Natural killer cell treated with Interleukin-12 subunit alpha and Interleukin-12 subunit beta and Interleukin-15 and Interleukin-18, amount 100 ng/mL, for 72 hours (primary cell): ENCODE results near the gene NFU1. TPM values are rescaled to one million over a fixed set of nuclear protein-coding genes. Genes with fewer than 3 reads are reported as not detected.
A peak's percentile ranks its signal among the peaks of the same experiment; 100 is the strongest.

Source experiments
- ATAC-seq, 2 donors: fragments of 150-1000 bp; cut with Tn5 transposase in 1 of 2; sonication (Bioruptor Pico), chemical (Tn5 transposase) in 1 of 2; 2 replicates each; pipeline ENCODE4 v1.10.0; 2021
- DNase-seq: peaks from one replicate; pipeline ENCODE4 v3.0.0; 2022; ENCODE audit warnings: low spot score
- H3K27ac Mint-ChIP-seq, 2 donors: 1 replicate in 1 of 2; 2 replicates in 1 of 2; pipeline ENCODE4 v1.8.0; 2022; ENCODE audit warnings: mixed read lengths in 2 of 2, mild to moderate bottlenecking in 1 of 2, moderate library complexity in 1 of 2
- H3K27me3 Mint-ChIP-seq, 2 donors: 1 replicate in 1 of 2; 2 replicates in 1 of 2; pipeline ENCODE4 v1.8.0; 2022; ENCODE audit warnings: mixed read lengths in 2 of 2
- H3K36me3 Mint-ChIP-seq: one replicate; pipeline ENCODE4 v1.8.0; 2022; ENCODE audit warnings: mixed read lengths
- H3K4me1 Mint-ChIP-seq, 2 donors: 1 replicate in 1 of 2; 2 replicates in 1 of 2; pipeline ENCODE4 v1.8.0; 2022; ENCODE audit warnings: low read depth in 2 of 2, mixed read lengths in 2 of 2, mild to moderate bottlenecking in 1 of 2
- H3K4me3 Mint-ChIP-seq: one replicate; pipeline ENCODE4 v1.8.0; 2022; ENCODE audit warnings: mixed read lengths
- H3K9me3 Mint-ChIP-seq: 2 replicates; pipeline ENCODE4 v1.8.0; 2022; ENCODE audit warnings: mixed read lengths
- total RNA-seq, 2 donors: library from RNA; stranded (reverse); gene quantifications; one replicate each; pipeline ENCODE4 v1.2.3, GENCODE V29; 2022

Gene NFU1
- total RNA-seq: 10 to 100 TPM; 25.3 to 34.6 TPM

DNA sequence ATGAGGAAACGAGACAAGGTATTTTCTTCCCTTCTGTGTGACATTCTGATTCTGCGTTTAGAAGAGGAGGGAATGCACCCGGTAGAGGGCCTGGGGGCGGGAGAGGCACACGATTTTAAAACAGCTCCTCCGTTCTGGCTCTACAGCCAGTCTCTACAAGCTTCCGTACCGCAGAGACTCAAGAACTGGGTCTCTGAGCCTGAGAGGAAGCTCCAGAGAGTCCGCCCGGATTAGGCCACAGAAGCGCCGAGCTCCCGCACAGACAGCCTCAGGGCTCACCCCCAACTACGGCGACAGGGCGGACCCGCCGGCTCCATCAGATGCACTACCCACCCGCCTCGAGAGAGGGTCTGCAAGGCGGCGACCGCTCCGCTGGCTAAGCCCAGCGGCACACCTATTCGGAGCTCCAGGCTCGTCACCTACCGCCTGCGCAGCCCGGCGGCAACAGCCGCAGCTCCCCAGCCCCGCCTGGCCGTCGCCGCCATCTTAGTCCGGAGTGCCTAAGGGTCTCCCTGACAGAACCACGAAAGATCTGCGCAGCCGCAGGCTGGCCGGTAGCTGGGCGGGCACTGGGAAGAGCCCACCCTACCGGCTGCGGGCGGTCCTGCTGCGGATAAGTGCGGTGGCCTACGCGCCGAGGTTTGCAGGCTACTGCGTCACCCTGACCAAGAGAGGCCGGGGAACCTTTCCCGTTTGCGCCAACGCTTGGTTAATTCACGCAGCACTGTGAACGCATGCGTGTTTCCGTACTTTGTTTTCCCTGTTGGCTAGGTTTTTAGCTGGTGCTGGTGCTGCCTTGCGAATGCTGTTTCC is at the start of gene NFU1:
TSS of gene NFU1 (minus strand) at position 498 of the 813 bp plus-strand sequence. CDS start at position 485, 13 bp downstream.
- Mint-ChIP-seq H3K27me3 (no peaks in the 10 kb centered on the region), H3K4me3 (peak within 1 kb of the TSS; percentile 93), H3K36me3 (no peaks in the 10 kb centered on the region), H3K4me1 (peaks cover 22 to 27% of the 10 kb centered on the region in 2 donors), H3K27ac (peak within 1 kb of the TSS; percentile 92 to 96), H3K9me3 (peaks cover 5% of the 10 kb centered on the region)
- peak; percentile 98 to 99 for ATAC-seq
- DNase-seq: peak; percentile 95

- no peak overlapping the region for H3K4me3 Mint-ChIP-seq
- H3K9me3 Mint-ChIP-seq: no peaks in the 10 kb centered on the region
- peaks cover 16% of the 10 kb centered on the region for H3K36me3 Mint-ChIP-seq
These were observed 46.5 kb upstream of the NFU1 start for GRCh38 chr2:69483696-69484095.

DNA sequence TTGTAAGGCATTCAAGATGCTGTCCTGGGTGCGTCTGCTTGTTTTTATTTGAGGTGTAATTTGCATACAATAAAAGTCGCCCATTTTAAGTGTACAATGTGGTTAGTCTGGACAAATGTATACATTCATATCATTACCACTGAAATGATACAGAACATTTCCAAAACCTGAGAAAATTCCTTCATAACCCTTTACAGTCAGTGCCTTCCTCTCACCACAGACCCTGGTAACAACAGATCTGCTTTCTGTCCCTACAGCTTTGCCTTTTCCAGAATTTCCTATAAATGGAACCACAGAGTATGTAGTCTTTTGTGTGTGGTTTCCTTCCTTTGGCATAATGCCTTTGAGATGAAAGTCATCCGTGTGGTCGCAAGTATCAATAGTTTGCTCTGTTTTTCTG is 45.8 kb upstream of the NFU1 start:
- Mint-ChIP-seq H3K27me3 (no peaks in the 10 kb centered on the region), H3K27ac (no peak overlapping the region), H3K36me3 (peaks cover 17% of the 10 kb centered on the region), H3K9me3 (no peaks in the 10 kb centered on the region), H3K4me1 (peaks cover 9 to 13% of the 10 kb centered on the region in 2 donors), H3K4me3 (no peak overlapping the region)
- DNase-seq (no peak), ATAC-seq (no peak)

More at GRCh38 chr2:69483696-69484095, 46.5 kb upstream of the NFU1 start:
- ATAC-seq: no peak
- peaks cover 9 to 13% of the 10 kb centered on the region in 2 donors for H3K4me1 Mint-ChIP-seq
- no peaks in the 10 kb centered on the region for H3K27me3 Mint-ChIP-seq
- DNase-seq: no peak
- H3K27ac Mint-ChIP-seq: peak overlapping the region in 1 of 2 donors; percentile 12

- DNase-seq: no peak
- Mint-ChIP-seq H3K4me1 (peaks cover 13 to 18% of the 10 kb centered on the region in 2 donors), H3K4me3 (no peak overlapping the region), H3K27me3 (no peaks in the 10 kb centered on the region), H3K9me3 (no peaks in the 10 kb centered on the region), H3K27ac (peak overlapping the region in 1 of 2 donors; percentile 60), H3K36me3 (peaks cover 17% of the 10 kb centered on the region)
- no peak for ATAC-seq
These were observed 45.2 kb upstream of the NFU1 start for GRCh38 chr2:69482471-69482870.

DNA sequence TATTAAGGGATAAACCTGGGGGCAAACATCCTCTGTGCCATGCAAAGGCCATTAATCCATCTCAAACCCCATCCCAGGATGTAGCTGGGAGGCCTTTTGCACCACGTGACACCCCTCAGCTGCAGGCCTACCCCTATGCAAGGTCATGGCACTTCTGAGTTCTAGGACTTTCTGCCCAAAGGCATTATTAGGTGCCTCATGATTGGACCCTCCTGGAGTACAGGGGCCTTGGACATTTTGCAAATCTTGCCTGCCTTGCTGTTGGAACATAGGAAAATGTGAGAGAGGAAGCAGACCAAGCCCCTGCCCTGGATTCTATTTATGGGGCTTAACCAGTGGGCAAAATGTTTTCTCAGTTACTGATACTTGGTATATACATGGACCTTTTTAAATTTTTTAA is 44.2 kb upstream of the NFU1 start:
- no peaks in the 10 kb centered on the region for H3K9me3 Mint-ChIP-seq
- no peak overlapping the region for H3K27ac Mint-ChIP-seq
- H3K4me3 Mint-ChIP-seq: no peak overlapping the region
- peaks cover 10% of the 10 kb centered on the region for H3K36me3 Mint-ChIP-seq
- ATAC-seq: no peak
- H3K4me1 Mint-ChIP-seq: peaks cover 19 to 23% of the 10 kb centered on the region in 2 donors
- no peaks in the 10 kb centered on the region for H3K27me3 Mint-ChIP-seq
- DNase-seq: no peak

GRCh38 chr2:69477627-69478026 is 40.4 kb upstream of the NFU1 start:
- ATAC-seq: no peak

GRCh38 chr2:69474688-69475087 is 37.5 kb upstream of the NFU1 start:
- H3K27ac Mint-ChIP-seq: no peak overlapping the region
- no peak overlapping the region for H3K4me3 Mint-ChIP-seq
- ATAC-seq (no peak), DNase-seq (no peak)
- H3K9me3 Mint-ChIP-seq: no peaks in the 10 kb centered on the region
- peaks cover 27 to 28% of the 10 kb centered on the region in 2 donors for H3K4me1 Mint-ChIP-seq
- H3K27me3 Mint-ChIP-seq: no peaks in the 10 kb centered on the region
- peaks cover 16% of the 10 kb centered on the region for H3K36me3 Mint-ChIP-seq

More at GRCh38 chr2:69477627-69478026, 40.4 kb upstream of the NFU1 start:
- no peak overlapping the region for H3K27ac Mint-ChIP-seq
- no peaks in the 10 kb centered on the region for H3K9me3 Mint-ChIP-seq
- no peak overlapping the region for H3K4me3 Mint-ChIP-seq
- no peaks in the 10 kb centered on the region for H3K27me3 Mint-ChIP-seq
- peaks cover 27 to 29% of the 10 kb centered on the region in 2 donors for H3K4me1 Mint-ChIP-seq
- no peak for DNase-seq
- peaks cover 22% of the 10 kb centered on the region for H3K36me3 Mint-ChIP-seq

DNA sequence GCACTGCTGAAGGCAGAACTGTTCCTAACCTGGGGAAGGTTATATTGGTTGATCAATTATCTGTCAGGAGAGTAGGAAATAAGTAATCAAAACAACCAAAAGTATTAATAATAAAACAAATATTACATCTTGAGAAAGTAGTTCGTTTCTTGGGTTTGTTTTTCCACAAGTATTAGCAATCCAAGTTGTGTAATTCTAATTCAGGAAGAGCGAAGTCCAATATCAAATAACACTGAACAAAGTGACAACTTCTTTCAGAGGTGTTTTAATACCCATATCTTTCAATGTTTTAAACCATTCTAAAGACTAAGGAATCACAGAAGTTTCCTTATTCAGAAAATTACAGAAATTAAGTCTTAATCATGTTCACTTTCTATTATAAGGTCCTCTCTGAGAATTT is 34.6 kb upstream of the NFU1 start:
- H3K9me3 Mint-ChIP-seq: no peaks in the 10 kb centered on the region
- no peak overlapping the region for H3K4me3 Mint-ChIP-seq
- H3K36me3 Mint-ChIP-seq: peaks cover 11% of the 10 kb centered on the region
- DNase-seq (no peak), ATAC-seq (no peak)
- H3K4me1 Mint-ChIP-seq: peaks cover 26 to 31% of the 10 kb centered on the region in 2 donors
- no peak overlapping the region for H3K27ac Mint-ChIP-seq
- no peaks in the 10 kb centered on the region for H3K27me3 Mint-ChIP-seq

DNA sequence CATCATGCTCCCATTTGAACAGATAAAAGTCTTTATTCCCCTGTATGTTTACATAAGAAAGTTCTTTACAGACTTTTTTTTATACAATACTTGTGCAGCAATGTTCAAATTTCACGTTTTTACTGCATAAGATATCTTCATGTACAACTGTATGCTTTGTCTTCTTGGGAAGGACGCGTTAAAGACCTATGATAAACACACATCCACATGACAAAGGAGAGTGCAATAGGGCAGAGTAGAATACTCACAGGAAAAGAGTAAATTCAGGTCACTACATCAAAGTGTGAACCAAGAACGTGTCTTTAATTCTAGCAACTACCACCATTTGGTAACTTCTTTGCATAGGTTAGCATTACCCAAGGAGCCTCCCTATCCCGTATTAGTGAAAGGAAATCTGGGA is 33.7 kb upstream of the NFU1 start:
- Mint-ChIP-seq H3K27me3 (no peaks in the 10 kb centered on the region), H3K9me3 (no peaks in the 10 kb centered on the region), H3K36me3 (peaks cover 10% of the 10 kb centered on the region), H3K4me3 (no peak overlapping the region), H3K4me1 (peaks cover 22 to 27% of the 10 kb centered on the region in 2 donors), H3K27ac (no peak overlapping the region)
- DNase-seq (no peak), ATAC-seq (no peak)

- Mint-ChIP-seq H3K27me3 (no peaks in the 10 kb centered on the region), H3K27ac (peak overlapping the region in 1 of 2 donors; percentile 34), H3K9me3 (no peaks in the 10 kb centered on the region), H3K4me3 (no peak overlapping the region), H3K36me3 (peaks cover 6% of the 10 kb centered on the region), H3K4me1 (peaks cover 12 to 17% of the 10 kb centered on the region in 2 donors)
- ATAC-seq (no peak), DNase-seq (no peak)
These were observed 32.5 kb upstream of the NFU1 start for GRCh38 chr2:69469784-69470183.

GRCh38 chr2:69469375-69469774 is 32.1 kb upstream of the NFU1 start:
- Mint-ChIP-seq H3K27ac (peak overlapping the region in 1 of 2 donors; percentile 34), H3K4me3 (no peak overlapping the region), H3K27me3 (no peaks in the 10 kb centered on the region), H3K36me3 (peaks cover 6% of the 10 kb centered on the region), H3K4me1 (peaks cover 12 to 17% of the 10 kb centered on the region in 2 donors), H3K9me3 (no peaks in the 10 kb centered on the region)
- DNase-seq (no peak), ATAC-seq (no peak)

GRCh38 chr2:69466728-69467127 is 29.5 kb upstream of the NFU1 start:
- H3K36me3 Mint-ChIP-seq: peaks cover 6% of the 10 kb centered on the region

GRCh38 chr2:69465513-69466456 is 28.6 kb upstream of the NFU1 start:
- Mint-ChIP-seq H3K36me3 (peaks cover 6% of the 10 kb centered on the region), H3K4me1 (peaks cover 12 to 17% of the 10 kb centered on the region in 2 donors), H3K27ac (no peak overlapping the region), H3K4me3 (no peak overlapping the region), H3K9me3 (no peaks in the 10 kb centered on the region), H3K27me3 (no peaks in the 10 kb centered on the region)
- no peak for ATAC-seq
- no peak for DNase-seq

More at GRCh38 chr2:69466728-69467127, 29.5 kb upstream of the NFU1 start:
- DNase-seq (no peak), ATAC-seq (peak; percentile 40 to 80)
- no peaks in the 10 kb centered on the region for H3K9me3 Mint-ChIP-seq
- no peaks in the 10 kb centered on the region for H3K27me3 Mint-ChIP-seq
- no peak overlapping the region for H3K4me3 Mint-ChIP-seq
- no peak overlapping the region for H3K27ac Mint-ChIP-seq
- H3K4me1 Mint-ChIP-seq: peaks cover 12 to 17% of the 10 kb centered on the region in 2 donors
